CD4-positive, alpha-beta T cell (primary cell): ENCODE results near the gene THADA. TPM values are rescaled to one million over a fixed set of nuclear protein-coding genes. Genes with fewer than 3 reads are reported as not detected.

ENCODE experiments used
- ATAC-seq: fragments of 200-7000 bp; cut with Tn5 transposase; one replicate; pipeline ENCODE4 v1.10.0; 2022; ENCODE audit warnings: mild to moderate bottlenecking; ENCODE audit not compliant: poor library complexity
- CTCF ChIA-PET: fragments of 350-600 bp; sonication (Branson Sonifier 250); formaldehyde crosslinking; loops from one replicate; lab custom pipeline; 2021; ENCODE audit warnings: antibody characterized with exemption, inconsistent platforms; lab: Charles Lee
- POLR2A ChIA-PET: fragments of 350-600 bp; sonication (Branson Sonifier 250); formaldehyde crosslinking; loops from one replicate; lab custom pipeline; 2021; ENCODE audit warnings: antibody characterized with exemption, inconsistent platforms; lab: Charles Lee
- DNase-seq, 14 experiments: peaks; one replicate each; pipeline ENCODE4 v3.0.0-alpha.2; 2013 to 2020; ENCODE audit warnings: mixed read lengths in 2 of 14
- H3K27ac ChIP-seq, 2 donors: one replicate each; pipeline versions ENCODE4 v1.5.1 to v1.7.0; 2013; ENCODE audit warnings: low read length in 2 of 2, low read depth in 1 of 2, mild to moderate bottlenecking in 1 of 2
- H3K27me3 ChIP-seq, 2 experiments: 1 replicate in 1 of 2; 2 replicates in 1 of 2; pipeline versions ENCODE4 v1.6.1 to v1.7.0; 2013; ENCODE audit warnings: low read length in 2 of 2, control low read depth in 1 of 2, mild to moderate bottlenecking in 1 of 2, moderate library complexity in 1 of 2; ENCODE audit not compliant: insufficient read depth in 2 of 2, control insufficient read depth in 1 of 2
- H3K36me3 ChIP-seq: one replicate; pipeline ENCODE4 v1.6.1; 2013; ENCODE audit warnings: low read length, control low read depth; ENCODE audit not compliant: insufficient read depth
- H3K4me1 ChIP-seq: one replicate; pipeline ENCODE4 v1.6.1; 2013; ENCODE audit warnings: low read length, control low read depth; ENCODE audit not compliant: insufficient read depth
- H3K4me3 ChIP-seq: one replicate; pipeline ENCODE4 v1.5.1; 2013; ENCODE audit warnings: mild to moderate bottlenecking, low read length, moderate library complexity
- H3K9me3 ChIP-seq, 2 experiments: 1 replicate in 1 of 2; 2 replicates in 1 of 2; pipeline versions ENCODE4 v1.6.1 to v1.7.0; 2013; ENCODE audit warnings: low read length in 2 of 2, mild to moderate bottlenecking in 2 of 2, control low read depth in 1 of 2, moderate library complexity in 1 of 2; ENCODE audit not compliant: control insufficient read depth in 1 of 2, insufficient read depth in 1 of 2
- H3K27ac Mint-ChIP-seq: one replicate; pipeline ENCODE4 v1.8.0; 2020; ENCODE audit warnings: mixed read lengths
- H3K27me3 Mint-ChIP-seq: one replicate; pipeline ENCODE4 v1.8.0; 2021; ENCODE audit warnings: mixed read lengths
- H3K36me3 Mint-ChIP-seq: one replicate; pipeline ENCODE4 v1.8.0; 2021; ENCODE audit warnings: low read depth, mixed read lengths
- H3K4me1 Mint-ChIP-seq: one replicate; pipeline ENCODE4 v1.8.0; 2021; ENCODE audit warnings: low read depth, mixed read lengths
- H3K4me3 Mint-ChIP-seq: one replicate; pipeline ENCODE4 v1.8.0; 2020; ENCODE audit warnings: mild to moderate bottlenecking, mixed read lengths
- H3K9me3 Mint-ChIP-seq: one replicate; pipeline ENCODE4 v1.8.0; 2020; ENCODE audit warnings: mixed read lengths
- intact Hi-C, 2 experiments: fragments of 100-400 bp; cut with DNase I in 1 of 2; cut with micrococcal nuclease in 1 of 2; formaldehyde crosslinking; loops; one replicate each; pipeline versions ENCODE4 v1.15.1 to v1.9.0; 2023 to 2025; cut with DNase I, micrococcal nuclease
- total RNA-seq, 174 experiments: library from RNA in 2 of 174; stranded (reverse) in 2 of 174; gene quantifications; one replicate each; pipeline ENCODE4 v1.2.3 and lab custom pipeline; 2021 to 2026
- TF ChIP-seq, protein P1 (sequence below): fragments of 200-600 bp; IDR thresholded peaks from one replicate; pipeline ENCODE4 v1.8.0; 2022; ENCODE audit warnings: antibody characterized with exemption, mild to moderate bottlenecking

THADA gene
- total RNA-seq, 2 experiments from 2014 or later, result 29.3 to 32.9 TPM

- Histone ChIP-seq H3K9me3 (no peaks in the 10 kb centered on the region), H3K4me1 (no peaks in the 10 kb centered on the region), H3K4me3 (no peak overlapping the region), H3K36me3 (peaks cover 29% of the 10 kb centered on the region), H3K27ac (no peak overlapping the region), H3K27me3 (no peaks in the 10 kb centered on the region)
- ATAC-seq (no peak), DNase-seq (no peak)
- Mint-ChIP-seq H3K4me1 (no peaks in the 10 kb centered on the region), H3K27ac (no peak overlapping the region), H3K36me3 (peaks cover 45% of the 10 kb centered on the region), H3K4me3 (no peak overlapping the region), H3K9me3 (no peaks in the 10 kb centered on the region), H3K27me3 (no peaks in the 10 kb centered on the region)
- intact Hi-C loops, result no loop called here
- ChIA-PET POLR2A (no interaction called here), CTCF (no interaction called here)
- TF ChIP-seq, protein P1, sequence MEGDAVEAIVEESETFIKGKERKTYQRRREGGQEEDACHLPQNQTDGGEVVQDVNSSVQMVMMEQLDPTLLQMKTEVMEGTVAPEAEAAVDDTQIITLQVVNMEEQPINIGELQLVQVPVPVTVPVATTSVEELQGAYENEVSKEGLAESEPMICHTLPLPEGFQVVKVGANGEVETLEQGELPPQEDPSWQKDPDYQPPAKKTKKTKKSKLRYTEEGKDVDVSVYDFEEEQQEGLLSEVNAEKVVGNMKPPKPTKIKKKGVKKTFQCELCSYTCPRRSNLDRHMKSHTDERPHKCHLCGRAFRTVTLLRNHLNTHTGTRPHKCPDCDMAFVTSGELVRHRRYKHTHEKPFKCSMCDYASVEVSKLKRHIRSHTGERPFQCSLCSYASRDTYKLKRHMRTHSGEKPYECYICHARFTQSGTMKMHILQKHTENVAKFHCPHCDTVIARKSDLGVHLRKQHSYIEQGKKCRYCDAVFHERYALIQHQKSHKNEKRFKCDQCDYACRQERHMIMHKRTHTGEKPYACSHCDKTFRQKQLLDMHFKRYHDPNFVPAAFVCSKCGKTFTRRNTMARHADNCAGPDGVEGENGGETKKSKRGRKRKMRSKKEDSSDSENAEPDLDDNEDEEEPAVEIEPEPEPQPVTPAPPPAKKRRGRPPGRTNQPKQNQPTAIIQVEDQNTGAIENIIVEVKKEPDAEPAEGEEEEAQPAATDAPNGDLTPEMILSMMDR, result no peak
These were observed 195.3 kb downstream of the THADA start for GRCh38 chr2:43400508-43400907.

DNA sequence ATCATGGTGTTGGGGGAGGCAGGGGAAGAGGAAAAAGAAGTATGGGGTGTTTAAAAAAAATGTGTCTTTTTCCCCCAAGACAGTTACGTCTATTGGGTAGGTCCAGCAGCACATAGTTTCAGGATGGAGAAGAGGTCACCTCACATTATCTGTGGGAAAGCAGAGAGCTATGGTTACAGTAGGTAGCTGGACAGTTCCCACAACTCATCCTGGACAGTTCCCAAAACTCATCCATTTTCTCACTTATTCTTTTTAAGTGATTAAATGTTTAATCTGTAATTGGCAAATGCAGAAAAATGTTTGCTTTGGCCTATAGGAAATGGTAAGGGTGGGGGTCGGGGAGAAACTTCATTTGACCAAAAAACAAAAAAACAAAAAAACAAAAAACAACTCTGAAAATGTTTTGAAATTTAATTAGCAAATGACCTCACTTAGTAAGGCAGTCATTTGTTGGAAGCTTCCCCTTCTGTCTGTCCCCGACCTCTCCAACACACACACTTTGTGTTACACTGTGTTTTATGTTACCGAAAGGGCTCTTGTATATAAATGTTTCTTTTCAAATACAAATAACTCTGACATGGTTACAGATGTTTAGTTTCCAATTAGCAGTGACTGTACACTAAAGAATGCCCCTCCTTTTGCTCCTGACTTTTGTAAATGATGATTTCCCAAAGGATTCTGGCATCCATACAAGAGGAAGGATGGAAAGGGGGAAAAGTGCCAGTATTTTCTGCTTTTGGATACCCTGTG is 196.1 kb downstream of the THADA start:
- Histone ChIP-seq H3K36me3 (peaks cover 37% of the 10 kb centered on the region), H3K9me3 (no peaks in the 10 kb centered on the region), H3K4me3 (no peak overlapping the region), H3K4me1 (no peaks in the 10 kb centered on the region), H3K27me3 (no peaks in the 10 kb centered on the region), H3K27ac (no peak overlapping the region)
- ATAC-seq, result no peak
- Mint-ChIP-seq H3K27ac (no peak overlapping the region), H3K4me3 (no peak overlapping the region), H3K9me3 (no peaks in the 10 kb centered on the region), H3K27me3 (no peaks in the 10 kb centered on the region), H3K36me3 (peaks cover 53% of the 10 kb centered on the region), H3K4me1 (no peaks in the 10 kb centered on the region)
- POLR2A ChIA-PET, result no interaction called here
- CTCF ChIA-PET, result no interaction called here
- DNase-seq, result no peak
- intact Hi-C loops, result no loop called here
- TF ChIP-seq, protein P1, result no peak

- H3K27me3 Mint-ChIP-seq, result no peaks in the 10 kb centered on the region
- no peaks in the 10 kb centered on the region for H3K9me3 Mint-ChIP-seq
These were observed 196.7 kb downstream of the THADA start for GRCh38 chr2:43399098-43399497.

More at GRCh38 chr2:43399098-43399497, 196.7 kb downstream of the THADA start:
- intact Hi-C loops, result no loop called here
- H3K9me3 ChIP-seq, result no peaks in the 10 kb centered on the region
- CTCF ChIA-PET, result no interaction called here
- H3K36me3 ChIP-seq, result peaks cover 38% of the 10 kb centered on the region
- H3K27me3 ChIP-seq, result no peaks in the 10 kb centered on the region
- DNase-seq (no peak), ATAC-seq (no peak)
- Mint-ChIP-seq H3K4me3 (no peak overlapping the region), H3K36me3 (peaks cover 59% of the 10 kb centered on the region), H3K27ac (no peak overlapping the region), H3K4me1 (no peaks in the 10 kb centered on the region)
- POLR2A ChIA-PET, result no interaction called here
- H3K27ac ChIP-seq, result no peak overlapping the region
- TF ChIP-seq, protein P1, result no peak
- no peak overlapping the region for H3K4me3 ChIP-seq
- H3K4me1 ChIP-seq, result no peaks in the 10 kb centered on the region
